HG02759 (cell line): ENCODE data around the gene PHKG2.

Source experiments
- ATAC-seq: cut with Tn5 transposase; IDR thresholded peaks from one replicate; pipeline ENCODE4 v1.9.1; 2021; ENCODE audit warnings: mild to moderate bottlenecking, moderate library complexity; ENCODE audit not compliant: unreplicated experiment

PHKG2 gene

GRCh38 chr16:30728321-30728720 is 19.9 kb upstream of the PHKG2 start:
- ATAC-seq, result no peak

DNA sequence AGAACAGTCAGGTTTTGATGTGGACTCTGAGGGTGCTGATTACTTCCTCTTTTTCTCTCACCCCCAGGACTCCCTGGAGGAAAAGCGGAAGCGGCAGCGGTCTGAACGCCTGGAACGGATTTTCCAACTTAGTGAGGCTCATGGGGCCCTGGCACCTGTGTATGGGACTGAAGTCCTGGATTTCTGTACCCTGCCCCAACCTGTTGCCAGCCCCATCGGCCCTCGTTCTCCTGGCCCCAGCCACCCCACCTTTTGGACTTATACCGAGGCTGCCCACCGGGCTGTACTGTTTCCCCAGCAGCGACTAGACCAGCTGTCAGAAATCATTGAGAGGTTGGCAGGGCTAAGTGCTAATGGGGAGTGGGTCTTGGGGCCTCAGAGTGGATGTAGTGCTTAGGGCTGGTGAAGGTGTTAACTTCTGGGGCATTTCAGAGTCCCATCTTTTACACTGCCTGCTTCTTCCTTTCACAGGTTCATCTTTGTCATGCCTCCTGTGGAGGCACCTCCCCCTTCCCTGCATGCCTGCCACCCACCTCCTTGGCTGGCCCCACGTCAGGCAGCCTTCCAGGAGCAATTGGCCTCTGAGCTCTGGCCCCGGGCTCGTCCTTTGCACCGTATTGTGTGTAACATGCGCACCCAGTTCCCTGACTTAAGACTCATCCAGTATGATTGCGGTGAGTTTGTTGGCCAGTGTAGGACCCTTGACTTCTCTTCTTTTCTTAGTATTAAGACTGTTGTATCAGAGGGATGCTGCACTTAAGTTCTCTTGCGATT is 19.1 kb upstream of the PHKG2 start:
- ATAC-seq, result no peak

- no peak for ATAC-seq
Observed at GRCh38 chr16:30731411-30731810, 16.8 kb upstream of the PHKG2 start.

- ATAC-seq, result no peak
Observed at GRCh38 chr16:30736995-30737793, 11.0 kb upstream of the PHKG2 start.

GRCh38 chr16:30737794-30738648 is 10.2 kb upstream of the PHKG2 start:
- ATAC-seq, result no peak

GRCh38 chr16:30738984-30739951 is 9.0 kb upstream of the PHKG2 start:
- no peak for ATAC-seq

GRCh38 chr16:30740364-30741251 is 7.6 kb upstream of the PHKG2 start:
- no peak for ATAC-seq

DNA sequence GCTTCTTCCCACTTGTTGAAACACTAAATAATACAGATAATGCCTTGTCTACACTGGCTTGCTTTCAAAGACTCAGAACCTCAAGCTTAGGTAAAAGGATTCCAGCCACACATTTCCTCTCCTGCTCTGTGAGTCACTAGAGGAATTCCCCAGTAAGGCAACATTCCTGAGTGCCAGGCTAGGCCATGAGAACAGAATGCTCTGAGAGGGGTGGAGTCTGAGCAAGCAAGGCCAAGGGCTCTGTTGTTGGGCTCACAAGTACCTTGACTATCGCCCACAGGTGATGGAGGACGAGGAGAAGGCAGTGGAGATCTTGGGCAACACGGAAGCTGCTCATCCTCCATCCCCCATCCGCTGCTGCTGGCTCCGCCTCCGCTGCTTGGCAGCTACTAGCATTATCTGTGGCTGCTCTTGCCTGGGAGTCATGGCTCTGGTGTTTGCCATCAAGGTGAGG is 6.7 kb upstream of the PHKG2 start:
- ATAC-seq, result no peak

DNA sequence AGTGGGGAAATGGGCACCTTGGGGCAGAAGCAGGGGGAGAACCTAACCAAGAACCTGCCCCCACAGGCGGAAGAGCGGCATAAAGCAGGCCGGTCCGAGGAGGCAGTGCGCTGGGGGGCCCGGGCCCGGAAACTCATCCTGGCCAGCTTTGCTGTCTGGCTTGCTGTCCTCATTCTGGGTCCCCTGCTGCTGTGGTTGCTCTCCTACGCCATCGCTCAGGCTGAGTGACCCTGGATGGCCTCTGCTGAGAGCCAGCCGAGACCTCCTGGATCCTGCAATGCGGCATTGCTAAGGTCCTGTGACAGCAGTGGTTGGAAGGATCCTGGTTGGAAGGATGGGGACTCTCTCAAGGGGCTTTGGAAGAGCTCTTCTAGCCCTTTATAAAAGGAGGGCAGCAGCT is 4.5 kb upstream of the PHKG2 start:
- no peak for ATAC-seq

GRCh38 chr16:30744183-30744582 is 4.0 kb upstream of the PHKG2 start:
- no peak for ATAC-seq

DNA sequence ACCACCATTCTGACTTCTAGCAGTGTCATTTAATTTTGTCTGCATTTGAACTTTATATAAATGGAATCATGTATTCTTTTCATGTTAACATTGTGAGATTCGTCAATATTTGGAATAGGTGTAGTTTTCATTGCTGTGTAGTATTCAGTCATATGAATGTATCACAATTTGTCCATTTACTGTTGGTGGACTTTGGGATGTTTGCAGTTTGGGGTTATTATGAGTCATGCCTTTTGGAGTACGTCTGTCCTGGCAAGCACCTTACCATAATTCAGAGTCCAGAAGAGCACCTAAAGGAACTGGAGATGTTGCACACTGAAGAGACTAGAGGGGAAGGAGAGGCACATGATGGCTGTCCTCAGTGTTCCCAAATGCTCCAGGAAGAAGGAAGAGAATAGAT is 3.1 kb upstream of the PHKG2 start:
- no peak for ATAC-seq

GRCh38 chr16:30746638-30747175 is 1.5 kb upstream of the PHKG2 start:
- no peak for ATAC-seq

DNA sequence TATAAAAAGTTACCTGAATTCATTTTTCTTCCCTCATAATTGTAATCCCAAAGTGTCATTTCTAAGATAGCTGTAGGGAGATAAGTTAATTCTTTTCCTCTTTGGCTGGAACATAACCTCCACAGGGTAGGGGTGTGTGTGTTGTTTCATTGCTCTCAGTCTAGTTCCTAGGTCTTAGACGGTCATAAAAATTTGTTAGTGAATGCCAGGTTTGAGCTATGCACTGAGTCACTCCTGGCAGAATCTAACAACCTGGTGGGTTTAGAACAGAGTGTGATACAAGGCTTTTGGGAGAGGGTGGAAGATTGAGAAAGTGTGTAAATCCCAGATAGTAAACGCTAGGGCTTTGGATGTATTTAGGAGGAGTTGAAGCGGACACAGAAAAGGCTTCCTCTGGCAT is 894 bp upstream of the PHKG2 start:
- ATAC-seq, result no peak

GRCh38 chr16:30748634-30749445 is 615 bp downstream of the PHKG2 start:
- ATAC-seq, result peak; percentile 15

- no peak for ATAC-seq
Observed at GRCh38 chr16:30750201-30750600, 2.0 kb downstream of the PHKG2 start.

DNA sequence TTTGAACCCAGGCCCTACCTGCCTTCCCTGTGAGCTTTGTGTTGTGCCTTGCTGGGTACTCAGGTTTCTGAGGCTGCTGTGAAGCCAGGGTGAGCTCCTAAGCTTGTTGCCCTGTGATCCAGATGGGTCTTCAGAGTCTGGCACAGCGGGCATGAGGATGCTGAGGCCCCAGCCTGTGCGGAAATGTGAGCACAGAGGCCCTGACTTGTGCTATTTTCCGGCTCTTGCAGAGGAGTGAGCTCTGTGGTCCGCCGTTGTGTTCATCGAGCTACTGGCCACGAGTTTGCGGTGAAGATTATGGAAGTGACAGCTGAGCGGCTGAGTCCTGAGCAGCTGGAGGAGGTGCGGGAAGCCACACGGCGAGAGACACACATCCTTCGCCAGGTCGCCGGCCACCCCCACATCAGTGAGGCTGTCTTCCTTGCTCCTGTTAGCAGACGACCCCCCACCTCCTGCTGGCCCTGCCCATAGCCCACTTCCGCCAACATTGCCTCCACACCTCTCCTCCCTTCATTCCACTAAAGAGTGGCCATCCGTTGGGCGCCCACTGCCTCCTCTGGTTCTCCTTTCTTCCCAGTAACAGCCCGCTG is 2.7 kb downstream of the PHKG2 start:
- ATAC-seq, result no peak

DNA sequence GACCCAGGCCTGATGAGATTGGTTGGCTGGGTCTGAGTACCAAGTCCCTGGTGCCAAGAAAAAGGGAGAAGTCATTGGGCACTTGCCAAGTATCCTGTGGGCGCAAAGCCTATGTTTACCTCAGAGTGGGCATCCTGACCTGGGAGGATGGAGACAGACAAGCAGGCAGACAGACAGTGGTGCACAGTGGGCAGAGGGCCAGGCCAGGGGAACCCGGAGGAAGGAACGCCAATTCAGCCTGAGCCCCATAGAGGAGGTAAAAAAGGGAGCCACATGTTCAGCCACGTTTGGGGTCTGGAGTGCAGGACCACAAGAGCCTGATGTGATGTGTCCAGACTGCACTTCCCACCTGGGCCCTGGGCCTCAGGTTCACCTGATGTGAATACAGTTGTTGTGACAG is 5.4 kb downstream of the PHKG2 start:
- ATAC-seq, result no peak
